ENCODE results near the gene THEM4.
"Not testable (repeated sequence)": the region's sequence is repeated elsewhere in the genome, so short reads cannot be mapped to it uniquely, and the experiment has no call there.

THEM4 gene

GRCh38 chr1:151924691-151925587, 15.6 kb upstream of the THEM4 start:
- no peak for DNase-seq

GRCh38 chr1:151923422-151923821, 14.1 kb upstream of the THEM4 start:
- DNase-seq, result no peak

GRCh38 chr1:151920149-151920548, 10.8 kb upstream of the THEM4 start:
- no peak for DNase-seq

- DNase-seq, result no peak
Measured at GRCh38 chr1:151918819-151919610, 9.7 kb upstream of the THEM4 start.

GRCh38 chr1:151918156-151918555, 8.8 kb upstream of the THEM4 start:
- no peak for DNase-seq

- DNase-seq, result no peak
Measured at GRCh38 chr1:151916726-151917370, 7.5 kb upstream of the THEM4 start.

- DNase-seq, result no peak
Measured at GRCh38 chr1:151915061-151915686, 5.9 kb upstream of the THEM4 start.

GRCh38 chr1:151914076-151914475, 4.8 kb upstream of the THEM4 start:
- DNase-seq, result no peak

GRCh38 chr1:151912973-151913372, 3.7 kb upstream of the THEM4 start:
- DNase-seq, result no peak

GRCh38 chr1:151908228-151908691, 1.1 kb downstream of the THEM4 start:
- DNase-seq, result peak; percentile 7

- no peak for DNase-seq
Measured at GRCh38 chr1:151907363-151908139, 1.8 kb downstream of the THEM4 start.

- DNase-seq, result not testable (repeated sequence)
Measured at GRCh38 chr1:151906324-151906645, 3.0 kb downstream of the THEM4 start.

GRCh38 chr1:151905443-151906323, 3.6 kb downstream of the THEM4 start:
- peak; percentile 7 for DNase-seq

- DNase-seq, result no peak
Measured at GRCh38 chr1:151905070-151905442, 4.3 kb downstream of the THEM4 start.

GRCh38 chr1:151902858-151903257, 6.5 kb downstream of the THEM4 start:
- DNase-seq, result no peak

GRCh38 chr1:151900804-151901203, 8.5 kb downstream of the THEM4 start:
- DNase-seq, result not testable (repeated sequence)

- DNase-seq, result no peak
Measured at GRCh38 chr1:151898519-151898991, 10.8 kb downstream of the THEM4 start.

GRCh38 chr1:151897991-151898431, 11.3 kb downstream of the THEM4 start:
- no peak for DNase-seq

GRCh38 chr1:151893176-151893924, 16.0 kb downstream of the THEM4 start:
- DNase-seq, result no peak

GRCh38 chr1:151892190-151892589, 17.1 kb downstream of the THEM4 start:
- DNase-seq, result peak; percentile 10
